DMS53 treated with DMSO at 0.1 percent for 48 hours (cell line): ENCODE results near the gene CSTPP1.

Experiments
- DNase-seq: peaks from one replicate; lab custom pipeline; 2025; ENCODE audit not compliant: unreplicated experiment; lab: John Stamatoyannopoulos, UW

The CSTPP1 gene, protein sequence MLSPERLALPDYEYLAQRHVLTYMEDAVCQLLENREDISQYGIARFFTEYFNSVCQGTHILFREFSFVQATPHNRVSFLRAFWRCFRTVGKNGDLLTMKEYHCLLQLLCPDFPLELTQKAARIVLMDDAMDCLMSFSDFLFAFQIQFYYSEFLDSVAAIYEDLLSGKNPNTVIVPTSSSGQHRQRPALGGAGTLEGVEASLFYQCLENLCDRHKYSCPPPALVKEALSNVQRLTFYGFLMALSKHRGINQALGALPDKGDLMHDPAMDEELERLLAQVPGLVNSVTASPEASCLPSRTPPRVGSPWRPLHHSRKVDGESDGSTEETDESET

DNA sequence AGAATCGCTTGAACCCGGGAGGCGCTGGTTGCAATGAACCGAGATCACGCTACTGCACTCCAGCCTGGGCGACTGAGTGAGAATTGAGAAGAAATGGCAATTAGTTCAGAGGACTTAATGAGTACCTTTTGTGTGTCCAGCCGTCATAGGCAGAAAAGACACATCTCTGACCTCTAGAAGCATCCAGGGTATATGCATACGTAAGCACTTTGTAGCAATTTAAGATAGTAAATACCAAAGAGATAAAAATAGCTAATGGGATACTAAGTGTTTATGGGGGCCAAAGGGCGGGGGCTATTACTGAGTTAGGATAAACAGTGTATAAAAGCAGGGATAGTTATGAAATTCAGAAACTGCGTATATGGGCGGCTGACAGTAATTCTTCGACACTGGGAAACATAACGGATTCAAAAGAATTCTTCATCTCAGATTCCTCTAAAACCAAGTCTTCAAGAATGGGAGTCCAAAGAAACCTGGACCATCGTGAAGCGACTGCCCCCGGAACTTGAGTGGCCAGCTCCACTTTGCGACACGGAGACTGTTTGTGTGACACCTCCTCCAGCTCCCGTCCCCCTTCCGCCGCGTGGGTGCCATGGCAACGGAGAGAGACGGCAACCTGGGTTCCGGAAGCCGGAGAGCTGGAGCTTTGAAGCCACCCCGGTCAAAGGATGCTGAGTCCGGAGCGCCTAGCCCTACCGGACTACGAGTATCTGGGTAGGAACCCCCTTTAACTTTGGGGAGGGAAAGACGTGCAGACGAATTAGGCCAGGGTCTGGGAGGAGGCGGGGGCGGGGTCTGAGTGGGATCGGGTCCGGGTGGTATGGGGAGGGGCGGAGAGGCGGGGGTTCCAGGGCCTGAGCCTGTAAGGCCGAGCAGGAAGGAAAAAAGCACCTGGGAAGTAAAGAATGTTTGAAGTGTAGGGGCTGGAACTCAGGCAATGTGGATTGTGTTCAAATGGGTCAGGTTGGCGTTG, at the start of gene CSTPP1:
TSS of gene CSTPP1 (plus strand) at position 624 of the 973 bp plus-strand sequence. CDS start at position 669, 45 bp downstream.
- DNase-seq: peak; percentile 54

DNA sequence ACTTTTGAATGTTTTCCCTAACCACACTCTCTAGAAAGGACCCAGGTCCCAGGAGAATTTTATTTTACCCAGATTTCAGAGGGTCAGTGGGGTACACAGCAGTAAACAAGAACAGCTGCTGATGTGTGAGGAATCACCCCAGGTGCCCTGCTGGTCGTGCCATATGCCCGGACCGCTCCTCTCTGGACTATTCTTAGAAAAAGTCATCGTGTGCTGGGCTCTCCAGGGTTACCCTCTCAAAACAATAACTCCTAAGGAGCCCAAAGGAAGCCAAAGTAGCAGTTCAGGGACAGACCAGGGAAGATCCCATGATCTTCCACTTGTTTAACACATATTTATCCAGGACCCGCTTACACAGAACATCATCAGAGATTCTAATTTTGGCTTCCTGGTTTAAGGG, 47.9 kb upstream of the CSTPP1 start:
- DNase-seq: no peak

DNA sequence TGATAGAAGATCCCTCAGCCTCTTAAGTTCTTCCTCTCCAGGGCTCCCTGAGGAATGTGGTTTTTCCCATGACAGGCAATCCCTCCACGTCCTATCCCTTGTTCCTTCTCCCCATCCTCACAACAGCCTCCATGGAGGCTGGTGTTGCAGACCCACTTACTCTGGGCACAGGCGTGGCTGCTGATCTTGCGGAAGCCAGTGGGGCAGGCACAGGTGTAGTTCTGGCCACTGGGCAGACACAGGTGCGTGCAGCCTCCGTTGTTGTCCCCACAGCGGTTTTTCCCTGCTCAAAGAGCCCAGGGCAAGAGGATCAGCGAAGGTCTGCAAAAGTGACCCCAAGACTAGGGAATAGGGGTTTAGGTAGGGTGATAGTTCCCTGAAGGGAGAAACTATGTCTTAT, 47.3 kb upstream of the CSTPP1 start:
- no peak for DNase-seq

DNA sequence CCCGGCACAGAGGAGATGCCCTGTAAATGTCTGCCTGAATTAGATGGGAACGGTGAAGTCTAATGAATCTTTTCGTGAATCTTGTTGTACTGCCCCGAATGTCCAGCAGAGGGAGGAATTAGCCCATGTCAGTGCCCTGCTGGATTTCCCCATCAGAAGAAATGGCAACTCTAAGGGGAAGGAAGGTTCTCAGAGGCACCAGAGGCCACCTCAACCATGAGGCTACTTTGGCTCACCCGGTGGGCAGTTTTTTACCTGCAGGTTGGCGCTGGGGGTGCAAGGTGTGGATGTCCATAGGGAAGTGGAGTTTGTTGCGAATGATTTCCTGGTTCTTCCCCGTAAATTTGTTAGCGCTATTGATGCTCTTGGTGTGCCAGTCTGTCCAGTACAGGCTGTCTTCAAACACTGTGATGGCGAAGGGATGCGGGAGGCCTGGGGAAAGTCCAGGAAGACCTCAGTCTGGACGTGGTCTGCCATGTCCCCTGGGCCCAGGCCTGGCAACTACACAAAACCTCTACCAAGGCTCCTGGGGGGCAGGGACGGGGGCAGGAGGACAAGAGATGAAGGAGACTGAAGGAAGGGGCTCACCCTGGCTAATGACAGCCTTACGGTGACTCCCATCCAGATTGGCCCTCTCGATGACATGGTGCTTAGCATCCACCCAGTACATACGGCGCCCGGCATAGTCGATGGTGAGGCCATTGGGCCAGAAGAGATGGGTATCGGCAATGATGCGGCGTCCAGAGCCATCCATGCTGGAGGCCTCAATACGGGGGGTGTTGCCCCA, 46.7 kb upstream of the CSTPP1 start:
- DNase-seq: peak; percentile 50

DNA sequence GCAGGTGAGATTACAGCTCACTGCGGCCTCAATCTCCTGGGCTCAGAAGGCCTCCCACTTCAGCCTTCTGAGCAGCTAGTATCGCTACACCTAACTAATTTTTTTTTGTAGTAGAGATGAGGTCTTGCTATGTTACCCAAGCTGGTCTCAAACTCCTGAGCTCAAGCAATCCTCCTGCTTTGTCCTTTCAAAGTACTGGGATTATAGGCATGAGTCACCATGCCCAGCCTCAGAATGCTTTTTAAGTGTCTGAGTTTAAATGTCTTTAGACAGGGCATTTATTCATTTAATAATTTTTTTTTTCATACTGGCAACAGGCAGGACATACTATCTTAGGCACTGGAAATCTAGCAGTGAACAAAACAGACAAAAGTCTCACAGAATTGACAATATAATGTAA, 45.9 kb upstream of the CSTPP1 start:
- no peak for DNase-seq

DNA sequence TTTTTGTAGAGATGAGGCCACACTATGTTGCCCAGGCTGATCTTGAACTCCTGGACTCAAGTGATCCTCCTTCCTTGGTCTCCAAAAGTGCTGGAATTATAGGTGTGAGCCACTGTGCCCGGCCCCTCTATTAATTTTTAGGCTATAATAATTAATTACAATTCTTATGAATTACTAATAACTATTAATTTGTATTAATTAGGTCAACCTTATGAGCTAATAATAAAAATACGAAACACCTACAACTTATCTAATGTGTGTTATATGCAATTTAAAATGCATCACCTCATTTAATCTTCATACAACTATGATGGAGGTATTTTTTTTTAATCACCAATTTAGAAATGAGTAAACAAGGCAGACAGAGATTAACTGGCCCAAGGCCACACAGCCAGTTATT, 44.5 kb upstream of the CSTPP1 start:
- no peak for DNase-seq

DNA sequence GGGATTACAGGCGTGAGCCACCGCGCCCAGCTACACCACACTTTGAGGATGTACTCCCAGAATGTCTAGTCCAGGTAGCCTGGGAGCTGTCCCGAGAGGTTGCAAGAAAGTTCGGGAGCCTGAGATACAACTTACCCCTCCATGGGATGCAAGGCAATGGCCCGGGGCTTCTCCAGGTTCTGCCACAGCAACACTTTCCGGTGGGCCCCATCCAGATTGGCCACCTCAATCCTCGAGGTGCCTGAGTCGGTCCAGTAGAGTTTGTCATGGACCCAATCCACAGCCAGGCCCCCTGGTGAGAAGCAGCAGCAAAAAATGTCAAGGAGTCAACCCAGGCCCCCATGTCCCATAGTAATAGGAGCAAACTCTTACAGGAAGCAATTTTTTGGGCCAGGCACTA, 43.7 kb upstream of the CSTPP1 start:
- no peak for DNase-seq

DNA sequence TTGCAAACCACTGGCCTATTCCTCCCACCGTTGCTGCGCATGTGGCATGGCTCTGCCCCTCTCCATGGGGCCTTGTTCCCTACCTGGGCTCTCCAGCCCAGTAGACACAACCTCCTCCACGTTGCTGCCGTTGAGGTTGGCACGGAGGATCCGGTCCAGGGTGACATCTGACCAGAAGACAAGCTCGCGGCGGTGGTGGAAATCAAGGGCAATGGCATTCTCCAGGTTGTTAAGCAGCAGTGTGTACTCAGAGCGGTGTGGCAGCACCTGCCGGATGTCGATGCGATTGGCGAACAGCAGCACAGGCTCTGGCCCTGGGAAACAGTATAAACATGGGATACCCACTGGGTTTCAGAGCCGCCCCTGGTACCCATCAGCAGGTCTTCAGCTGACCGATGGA, 42.1 kb upstream of the CSTPP1 start:
- no peak for DNase-seq

DNA sequence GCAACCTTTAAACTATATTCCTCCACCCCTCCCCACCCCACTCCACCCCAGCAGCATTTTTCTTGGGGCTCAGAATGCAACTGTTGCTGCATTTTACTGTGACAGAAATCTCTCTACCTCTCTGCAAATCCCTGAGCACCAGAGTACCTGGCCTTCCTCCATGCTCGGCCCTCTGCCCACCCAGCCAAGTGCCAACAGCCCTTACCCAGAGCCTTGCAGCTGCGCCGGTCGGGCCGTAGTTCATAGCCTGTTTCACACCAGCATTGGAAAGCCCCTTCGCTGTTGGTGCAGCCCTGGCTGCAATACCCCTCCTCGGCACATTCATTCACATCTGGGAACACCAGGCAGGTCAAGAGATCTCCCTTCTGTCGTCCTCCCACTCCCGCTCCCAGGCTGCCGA, 41.6 kb upstream of the CSTPP1 start:
- no peak for DNase-seq

DNA sequence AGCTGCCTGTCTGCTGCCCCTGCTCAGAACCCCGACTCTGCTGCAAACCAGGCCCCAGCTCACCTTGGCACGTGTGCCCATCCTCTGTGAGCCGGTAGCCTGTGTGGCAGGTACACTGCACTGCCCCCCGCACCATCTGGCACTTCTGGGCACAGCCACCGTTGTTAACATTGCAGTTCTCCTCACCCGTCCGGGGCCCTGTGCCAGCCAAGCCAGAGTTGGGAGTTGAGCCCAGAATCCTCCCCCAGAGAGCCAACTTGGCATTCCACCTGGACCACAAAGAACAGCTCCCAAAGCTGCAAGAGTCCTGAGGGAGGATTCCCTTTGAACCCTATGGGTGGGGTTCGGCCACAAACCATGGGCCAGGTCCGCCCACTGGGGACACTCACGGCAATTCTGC, 40.7 kb upstream of the CSTPP1 start:
- DNase-seq: no peak

DNA sequence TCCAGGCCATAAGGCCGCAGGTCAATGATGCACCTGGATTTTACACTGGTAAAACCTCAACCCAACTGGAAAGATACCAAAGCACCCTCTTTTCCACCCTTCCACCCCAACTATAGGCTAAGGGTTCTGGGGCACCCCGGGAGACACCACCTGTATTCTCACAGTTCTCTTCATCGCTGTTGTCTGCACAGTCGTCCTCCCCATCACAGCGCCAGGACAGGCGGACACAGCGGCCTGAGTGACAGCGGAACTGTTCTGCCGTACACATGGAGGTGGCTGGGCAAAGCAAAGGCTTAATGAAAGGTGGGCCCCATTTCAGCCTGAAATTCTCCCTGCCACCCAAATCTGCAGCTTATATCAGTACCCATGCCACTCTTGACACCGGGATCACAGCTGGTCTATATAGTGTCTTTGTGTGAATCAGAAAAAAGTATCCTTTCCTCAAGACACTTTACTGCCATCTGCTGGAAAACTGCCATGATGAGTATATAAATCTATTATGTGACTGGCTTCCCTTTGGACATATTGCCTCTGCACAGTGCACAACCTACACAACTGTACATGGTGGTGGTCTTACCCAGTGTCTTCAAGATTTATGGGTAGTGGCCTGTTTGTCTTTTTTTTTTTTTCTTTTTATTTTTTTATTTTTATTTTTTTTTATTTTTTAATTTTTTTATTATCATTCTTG, 39.7 kb upstream of the CSTPP1 start:
- DNase-seq: peak; percentile 37

DNA sequence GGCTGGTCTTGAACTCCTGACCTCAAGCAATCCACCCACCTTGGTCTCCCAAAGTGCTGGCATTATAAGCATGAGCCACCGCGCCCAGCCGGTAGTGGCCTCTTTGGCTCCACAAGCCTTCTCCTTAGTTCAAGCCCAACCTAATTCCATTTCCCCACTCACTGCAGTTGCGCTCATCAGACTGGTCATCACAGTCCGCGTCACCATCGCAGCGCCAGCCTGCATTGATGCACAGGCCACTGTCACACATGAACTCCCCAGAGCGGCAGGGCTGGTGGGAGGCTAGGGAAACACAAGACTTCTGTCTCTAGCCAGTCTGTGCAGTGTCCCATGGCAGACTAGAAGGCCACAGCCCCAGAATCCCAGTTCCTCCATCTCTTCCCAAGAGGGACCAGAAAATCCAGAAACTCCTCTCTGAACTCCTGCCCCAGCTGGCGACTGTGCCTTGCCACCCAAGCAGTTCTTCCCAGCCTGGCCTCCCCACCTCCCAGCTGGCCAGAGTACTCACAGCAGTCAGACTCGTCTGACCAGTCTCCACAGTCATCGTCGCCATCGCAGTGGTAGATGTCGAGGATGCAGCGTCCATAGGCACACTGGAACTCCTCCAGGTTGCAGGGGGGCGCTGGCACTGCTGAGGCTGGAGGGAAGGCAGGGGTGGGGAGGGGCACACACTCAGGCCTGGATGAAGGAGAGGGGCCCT, 38.0 kb upstream of the CSTPP1 start:
- peak; percentile 48 for DNase-seq

DNA sequence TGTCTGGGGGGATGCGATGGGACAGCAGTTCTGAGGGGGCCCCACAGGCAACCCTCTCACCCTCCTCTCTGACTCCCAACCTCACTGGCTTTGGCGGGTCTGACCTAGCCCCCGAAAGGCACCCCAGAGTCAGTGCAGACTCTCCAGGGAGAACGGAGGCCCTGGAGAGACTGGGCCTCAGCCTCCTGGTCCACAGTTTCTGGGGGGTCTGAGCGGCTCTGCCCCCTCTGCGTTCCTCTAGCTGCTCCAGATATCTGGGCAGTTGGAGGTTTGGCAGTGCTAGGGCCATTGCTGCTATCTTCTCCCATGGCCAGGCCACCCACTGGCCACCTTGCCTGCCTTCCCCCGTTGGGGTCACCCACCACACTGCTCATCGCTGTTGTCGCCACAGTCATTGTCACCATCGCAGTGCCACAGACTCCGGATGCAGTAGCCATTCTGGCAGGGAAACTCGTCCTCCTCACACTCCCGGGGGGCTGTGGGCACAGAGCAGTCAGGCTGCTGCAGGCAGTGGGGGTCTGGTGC, 37.0 kb upstream of the CSTPP1 start:
- DNase-seq: no peak

DNA sequence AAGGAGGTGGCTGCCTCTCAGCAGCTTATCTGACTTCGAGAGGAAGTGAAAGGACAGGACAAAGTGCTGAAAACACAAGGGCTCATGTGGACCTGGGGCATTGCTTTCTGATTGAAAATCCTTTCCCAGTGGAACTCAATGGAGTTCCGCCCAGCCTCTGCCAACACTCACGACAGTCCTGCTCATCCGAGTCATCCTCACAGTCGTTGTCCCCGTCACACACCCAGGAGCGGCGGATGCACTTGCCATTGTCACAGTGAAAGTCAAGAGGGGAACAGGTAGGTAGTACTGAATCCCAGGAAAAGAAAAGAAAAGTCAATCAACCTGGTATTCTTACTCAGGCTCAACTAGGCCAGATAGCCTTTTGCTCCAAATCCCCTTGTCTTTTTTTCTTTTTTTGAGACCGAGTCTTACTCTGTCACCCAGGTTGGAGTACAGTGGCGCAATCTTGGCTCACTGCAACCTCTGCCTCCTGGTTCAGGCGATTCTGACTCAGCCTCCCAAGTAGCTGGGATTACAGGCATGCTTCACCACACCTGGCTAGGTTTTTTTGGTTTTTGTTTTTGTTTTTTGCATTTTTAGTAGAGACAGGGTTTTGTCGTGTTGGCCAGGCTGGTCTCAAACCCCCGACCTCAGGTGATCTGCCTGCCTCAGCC, 36.3 kb upstream of the CSTPP1 start:
- no peak for DNase-seq

DNA sequence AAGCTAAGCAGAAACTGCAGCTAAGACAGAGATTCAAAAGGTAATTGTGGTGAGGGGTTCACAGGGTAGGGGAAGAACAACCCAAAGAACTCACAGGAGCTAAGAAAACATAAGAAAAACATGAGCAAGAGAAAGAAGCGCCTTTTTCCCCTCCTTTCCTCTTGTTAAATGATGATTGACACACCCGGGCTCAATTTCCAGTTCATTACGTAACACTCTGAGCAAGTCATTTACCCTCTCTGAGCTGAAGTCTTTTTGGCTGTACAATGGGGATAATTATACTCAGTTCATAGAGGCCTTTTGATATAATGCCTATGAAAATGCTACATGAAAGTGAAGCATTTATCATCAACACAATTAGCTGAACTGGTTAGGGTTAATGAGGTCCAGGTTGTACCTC, 35.4 kb upstream of the CSTPP1 start:
- no peak for DNase-seq

DNA sequence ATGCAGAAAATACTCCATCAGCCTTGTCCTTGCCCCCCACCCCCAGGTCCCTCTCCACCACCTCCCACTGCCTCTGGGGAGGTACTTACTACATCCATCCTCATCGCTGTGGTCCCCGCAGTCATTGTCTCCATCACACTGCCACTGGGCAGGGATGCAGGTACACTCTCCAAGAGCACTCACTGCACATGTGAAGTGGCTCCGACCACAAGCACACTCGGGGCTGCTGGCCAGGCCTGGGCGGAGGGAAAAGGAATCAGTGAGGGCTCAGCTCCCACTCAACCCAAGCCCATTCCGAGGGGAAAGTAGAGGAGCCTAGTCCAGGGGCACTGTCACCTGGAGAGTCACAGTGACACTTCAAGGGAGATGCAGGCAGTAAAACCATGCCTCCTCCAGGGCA, 33.9 kb upstream of the CSTPP1 start:
- DNase-seq: no peak

DNA sequence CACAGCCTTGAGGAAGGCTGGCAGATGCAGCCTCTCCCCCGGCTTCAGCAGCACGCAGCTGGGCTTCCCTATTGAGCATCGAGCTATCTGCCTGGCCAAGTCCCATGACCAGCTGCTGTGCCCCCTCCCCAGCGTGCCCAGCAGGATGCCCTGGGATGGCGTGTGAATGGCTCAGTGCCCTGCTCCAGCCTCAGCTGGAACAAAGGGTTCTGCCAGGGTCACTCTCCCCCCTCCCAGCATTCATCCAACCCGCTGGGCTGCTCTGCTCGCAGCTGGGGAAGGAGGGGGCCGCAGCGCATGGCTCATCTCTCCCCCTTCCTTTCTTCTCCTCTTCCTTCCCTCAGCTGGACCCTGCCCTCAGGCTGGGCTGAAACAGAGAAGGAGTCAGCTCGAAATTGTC, 32.7 kb upstream of the CSTPP1 start:
- DNase-seq: no peak

DNA sequence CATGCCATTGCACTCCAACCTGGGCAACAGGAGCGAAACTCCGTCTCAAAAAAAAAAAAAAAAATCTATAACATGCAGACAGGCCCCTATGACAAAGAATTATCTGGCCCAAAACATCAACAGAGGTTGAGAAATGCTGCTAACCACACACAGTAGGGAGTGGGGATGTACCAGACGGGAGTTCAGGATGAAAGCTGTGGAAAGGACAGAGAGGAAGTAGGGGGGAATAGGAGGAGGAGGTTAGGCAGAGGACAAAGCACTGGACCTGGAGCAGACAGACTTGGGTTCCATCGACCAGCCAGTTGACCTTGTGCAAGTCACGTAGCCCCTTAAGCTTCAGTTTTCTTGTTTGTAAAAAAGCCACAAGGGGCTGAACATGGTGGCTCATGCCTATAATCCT, 30.8 kb upstream of the CSTPP1 start:
- no peak for DNase-seq

DNA sequence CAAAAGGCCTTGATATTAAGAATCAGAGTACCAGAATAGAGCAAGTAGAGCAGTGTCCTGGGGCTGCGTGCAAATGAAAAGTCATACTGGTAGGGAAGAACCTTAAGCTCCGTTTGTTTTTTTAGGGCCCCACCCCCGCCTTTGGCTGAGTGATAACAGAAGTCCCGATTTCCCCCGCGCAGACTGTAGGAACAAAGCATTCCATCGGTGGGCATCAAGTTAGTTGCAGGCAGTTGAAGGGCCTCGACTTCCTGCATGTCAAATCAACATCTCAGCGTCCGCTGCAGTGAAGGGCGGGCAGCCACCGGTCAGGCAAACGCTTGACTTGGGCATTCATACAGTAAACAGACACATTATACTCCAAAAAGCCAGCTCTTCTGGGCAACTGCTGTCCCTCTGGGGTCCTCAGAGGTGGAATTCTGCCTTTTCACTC, 29.9 kb upstream of the CSTPP1 start:
- no peak for DNase-seq
